MM.1S (cell line): ENCODE measurements around the gene RUNX1.

Experiments
- DNase-seq: peaks from one replicate; pipeline ENCODE4 v3.0.0-alpha.2; 2015
- H2AFZ ChIP-seq: fragments of 300-600 bp; sonication (generic); 2 replicates; pipeline ENCODE4 v1.6.0; 2016; ENCODE audit warnings: antibody characterized with exemption, low read length
- H3F3A ChIP-seq: fragments of 300-600 bp; sonication (generic); 2 replicates; pipeline ENCODE4 v1.6.1; 2016; ENCODE audit warnings: mild to moderate bottlenecking, antibody characterized with exemption, low read length, moderate library complexity, mixed read lengths; ENCODE audit not compliant: insufficient read depth
- H3K27ac ChIP-seq: fragments of 300-600 bp; sonication (generic); 2 replicates; pipeline ENCODE4 v1.5.1; 2016; ENCODE audit warnings: mild to moderate bottlenecking, low read length
- H3K27me3 ChIP-seq: fragments of 300-600 bp; sonication (generic); replicated peaks from 2 replicates; pipeline ENCODE4 v1.6.0; 2016; ENCODE audit warnings: low read length; ENCODE audit not compliant: insufficient read depth
- H3K36me3 ChIP-seq: fragments of 300-600 bp; sonication (generic); replicated peaks from 2 replicates; pipeline ENCODE4 v1.6.1; 2016; ENCODE audit warnings: mild to moderate bottlenecking, low read length, mixed read lengths; ENCODE audit not compliant: insufficient read depth
- H3K4me1 ChIP-seq: fragments of 300-600 bp; sonication (generic); 2 replicates; pipeline ENCODE4 v1.6.1; 2016; ENCODE audit warnings: low read length, mixed read lengths
- H3K4me2 ChIP-seq: fragments of 300-600 bp; sonication (generic); 2 replicates; pipeline ENCODE4 v1.6.0; 2016; ENCODE audit warnings: low read depth, low read length
- H3K4me3 ChIP-seq: fragments of 300-600 bp; sonication (generic); 2 replicates; pipeline ENCODE4 v1.5.1; 2016; ENCODE audit warnings: low read length, mixed read lengths
- H3K79me2 ChIP-seq: fragments of 300-600 bp; sonication (generic); 2 replicates; pipeline ENCODE4 v1.6.1; 2016; ENCODE audit warnings: mixed run types, low read length, mixed read lengths
- H3K9ac ChIP-seq: fragments of 300-600 bp; sonication (generic); 2 replicates; pipeline ENCODE4 v1.6.1; 2016; ENCODE audit warnings: low read length, mixed read lengths
- H3K9me2 ChIP-seq: fragments of 300-600 bp; sonication (generic); replicated peaks from 2 replicates; pipeline ENCODE4 v1.6.1; 2016; ENCODE audit warnings: mild to moderate bottlenecking, low read length, mixed read lengths; ENCODE audit not compliant: insufficient read depth
- H3K9me3 ChIP-seq: fragments of 300-600 bp; sonication (generic); replicated peaks from 2 replicates; pipeline ENCODE4 v1.6.1; 2016; ENCODE audit warnings: mild to moderate bottlenecking, low read length, mixed read lengths; ENCODE audit not compliant: insufficient read depth
- H4K20me1 ChIP-seq: fragments of 300-600 bp; sonication (generic); 2 replicates; pipeline ENCODE4 v1.6.1; 2016; ENCODE audit warnings: mild to moderate bottlenecking, low read length, moderate library complexity, mixed read lengths; ENCODE audit not compliant: insufficient read depth
- EZH2 ChIP-seq: fragments of 300-600 bp; sonication (generic); optimal IDR thresholded peaks from 2 replicates; pipeline ENCODE3; 2017; ENCODE audit warnings: low read depth, mild to moderate bottlenecking, antibody characterized with exemption, low read length, mixed read lengths
- EZH2phosphoT487 ChIP-seq: fragments of 300-600 bp; sonication (generic); IDR thresholded peaks from 2 replicates; pipeline ENCODE4 v1.6.1; 2018; ENCODE audit warnings: antibody characterized with exemption, low read length
- TF ChIP-seq, protein P1 (sequence below): fragments of 300-600 bp; sonication (generic); IDR thresholded peaks from 2 replicates; pipeline ENCODE4 v1.5.1; 2016; ENCODE audit warnings: antibody characterized with exemption, low read length, mixed read lengths

RUNX1 gene

DNA sequence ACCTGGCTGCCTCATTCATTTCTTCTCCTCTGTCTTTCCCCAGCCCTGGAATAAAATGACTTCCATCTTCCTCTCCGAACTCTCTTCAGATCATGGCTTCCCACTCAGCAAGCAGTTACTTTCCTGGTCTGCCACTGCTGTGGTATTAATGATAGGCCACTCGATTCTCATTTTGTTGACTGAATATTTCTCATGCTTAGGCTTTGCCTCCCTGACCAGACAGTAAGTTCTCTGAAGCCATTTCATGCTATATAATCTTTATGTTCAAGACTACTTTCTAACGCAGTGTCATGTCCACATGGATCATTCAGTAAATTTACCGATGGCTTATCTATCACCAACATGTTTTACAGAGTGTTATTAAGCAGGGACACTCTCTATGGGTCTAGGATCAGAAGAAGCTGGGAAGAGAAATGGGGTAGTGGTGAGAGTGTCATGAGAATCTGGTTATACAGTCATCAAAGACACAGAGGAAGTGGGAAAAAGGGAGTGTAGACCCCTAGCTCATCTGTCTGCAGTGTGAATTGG lies 20.6 kb downstream of the RUNX1 start:
- H3K9ac ChIP-seq = no peak overlapping the region
- no peak overlapping the region; the same call in 1 of the 2 replicates for H3K27ac ChIP-seq
- H3K4me3 ChIP-seq = no peak overlapping the region
- no peaks in the 10 kb centered on the region for H3K79me2 ChIP-seq
- H3K9me3 ChIP-seq = no peaks in the 10 kb centered on the region
- H3K9me2 ChIP-seq = no peaks in the 10 kb centered on the region
- H3K4me1 ChIP-seq = peaks cover 29% of the 10 kb centered on the region
- H2AFZ ChIP-seq = 0 out of 2 replicates have a peak overlapping the region, but pooled peaks have one; percentile 33
- no peaks in the 10 kb centered on the region for H3K36me3 ChIP-seq
- peaks cover 30% of the 10 kb centered on the region for H3F3A ChIP-seq
- no peak for DNase-seq
- no peaks in the 10 kb centered on the region for H4K20me1 ChIP-seq
- peak overlapping the region; percentile 79; the same call in 1 of the 2 replicates for H3K4me2 ChIP-seq
- TF ChIP-seq EZH2phosphoT487 (no peak), EZH2 (no peak)
- TF ChIP-seq, protein P1, sequence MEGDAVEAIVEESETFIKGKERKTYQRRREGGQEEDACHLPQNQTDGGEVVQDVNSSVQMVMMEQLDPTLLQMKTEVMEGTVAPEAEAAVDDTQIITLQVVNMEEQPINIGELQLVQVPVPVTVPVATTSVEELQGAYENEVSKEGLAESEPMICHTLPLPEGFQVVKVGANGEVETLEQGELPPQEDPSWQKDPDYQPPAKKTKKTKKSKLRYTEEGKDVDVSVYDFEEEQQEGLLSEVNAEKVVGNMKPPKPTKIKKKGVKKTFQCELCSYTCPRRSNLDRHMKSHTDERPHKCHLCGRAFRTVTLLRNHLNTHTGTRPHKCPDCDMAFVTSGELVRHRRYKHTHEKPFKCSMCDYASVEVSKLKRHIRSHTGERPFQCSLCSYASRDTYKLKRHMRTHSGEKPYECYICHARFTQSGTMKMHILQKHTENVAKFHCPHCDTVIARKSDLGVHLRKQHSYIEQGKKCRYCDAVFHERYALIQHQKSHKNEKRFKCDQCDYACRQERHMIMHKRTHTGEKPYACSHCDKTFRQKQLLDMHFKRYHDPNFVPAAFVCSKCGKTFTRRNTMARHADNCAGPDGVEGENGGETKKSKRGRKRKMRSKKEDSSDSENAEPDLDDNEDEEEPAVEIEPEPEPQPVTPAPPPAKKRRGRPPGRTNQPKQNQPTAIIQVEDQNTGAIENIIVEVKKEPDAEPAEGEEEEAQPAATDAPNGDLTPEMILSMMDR = no peak
- H3K27me3 ChIP-seq = no peaks in the 10 kb centered on the region

DNA sequence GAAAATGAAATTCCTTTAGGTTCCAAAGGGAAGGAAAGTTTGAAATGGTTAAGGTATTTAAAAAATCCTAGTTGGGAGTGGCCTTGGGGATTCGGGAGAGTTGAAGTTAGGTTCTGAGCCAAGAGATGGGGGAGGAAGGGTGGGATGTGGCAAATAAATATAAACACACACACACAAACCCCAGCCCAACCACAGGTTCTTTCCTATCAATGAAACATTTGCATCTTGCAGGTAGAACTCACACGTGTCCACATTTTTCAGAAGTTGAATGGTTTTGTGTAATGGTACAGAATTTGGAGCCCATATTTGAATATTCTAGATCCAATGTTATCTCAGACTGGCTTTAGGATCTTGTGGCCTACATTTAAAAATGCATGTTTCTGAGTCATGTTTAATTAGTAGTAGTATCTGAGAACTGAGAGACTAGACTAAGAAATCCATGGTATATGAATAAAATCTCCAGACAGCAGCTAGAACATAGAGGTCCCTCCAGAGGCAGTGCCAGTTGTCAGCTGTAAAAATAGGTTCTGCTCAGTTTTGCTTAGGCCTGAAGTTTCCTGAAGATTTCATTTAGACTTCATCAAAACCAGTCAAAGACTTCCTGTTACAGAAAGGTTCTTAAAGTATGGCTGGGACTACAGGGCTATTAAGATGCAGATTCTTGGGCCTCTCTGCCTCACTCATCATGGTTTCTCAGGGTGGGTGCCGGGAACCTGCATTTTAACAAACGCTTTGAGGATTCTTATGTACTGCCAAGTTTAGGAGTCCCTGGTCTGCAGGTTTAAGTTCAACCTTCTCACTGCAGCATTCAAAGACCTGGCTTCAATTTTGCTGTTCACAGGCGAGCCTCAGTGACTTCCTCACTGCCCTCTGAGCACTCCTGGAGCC lies 21.3 kb downstream of the RUNX1 start:
- H3K27ac ChIP-seq = peak overlapping the region; percentile 75
- peaks cover 30% of the 10 kb centered on the region for H3F3A ChIP-seq
- H3K36me3 ChIP-seq = no peaks in the 10 kb centered on the region
- no peaks in the 10 kb centered on the region for H3K79me2 ChIP-seq
- H3K9me2 ChIP-seq = no peaks in the 10 kb centered on the region
- peak overlapping the region; percentile 59 for H3K4me3 ChIP-seq
- H3K27me3 ChIP-seq = no peaks in the 10 kb centered on the region
- peak overlapping the region; percentile 79 for H3K4me2 ChIP-seq
- no peak for TF ChIP-seq EZH2phosphoT487
- TF ChIP-seq EZH2 = no peak
- TF ChIP-seq, protein P1 = no peak
- DNase-seq = peak; percentile 66
- H3K9ac ChIP-seq = peak overlapping the region; percentile 57
- no peaks in the 10 kb centered on the region for H4K20me1 ChIP-seq
- H3K4me1 ChIP-seq = peaks cover 29% of the 10 kb centered on the region
- H2AFZ ChIP-seq = peak overlapping the region; percentile 33; the same call in 1 of the 2 replicates
- no peaks in the 10 kb centered on the region for H3K9me3 ChIP-seq

DNA sequence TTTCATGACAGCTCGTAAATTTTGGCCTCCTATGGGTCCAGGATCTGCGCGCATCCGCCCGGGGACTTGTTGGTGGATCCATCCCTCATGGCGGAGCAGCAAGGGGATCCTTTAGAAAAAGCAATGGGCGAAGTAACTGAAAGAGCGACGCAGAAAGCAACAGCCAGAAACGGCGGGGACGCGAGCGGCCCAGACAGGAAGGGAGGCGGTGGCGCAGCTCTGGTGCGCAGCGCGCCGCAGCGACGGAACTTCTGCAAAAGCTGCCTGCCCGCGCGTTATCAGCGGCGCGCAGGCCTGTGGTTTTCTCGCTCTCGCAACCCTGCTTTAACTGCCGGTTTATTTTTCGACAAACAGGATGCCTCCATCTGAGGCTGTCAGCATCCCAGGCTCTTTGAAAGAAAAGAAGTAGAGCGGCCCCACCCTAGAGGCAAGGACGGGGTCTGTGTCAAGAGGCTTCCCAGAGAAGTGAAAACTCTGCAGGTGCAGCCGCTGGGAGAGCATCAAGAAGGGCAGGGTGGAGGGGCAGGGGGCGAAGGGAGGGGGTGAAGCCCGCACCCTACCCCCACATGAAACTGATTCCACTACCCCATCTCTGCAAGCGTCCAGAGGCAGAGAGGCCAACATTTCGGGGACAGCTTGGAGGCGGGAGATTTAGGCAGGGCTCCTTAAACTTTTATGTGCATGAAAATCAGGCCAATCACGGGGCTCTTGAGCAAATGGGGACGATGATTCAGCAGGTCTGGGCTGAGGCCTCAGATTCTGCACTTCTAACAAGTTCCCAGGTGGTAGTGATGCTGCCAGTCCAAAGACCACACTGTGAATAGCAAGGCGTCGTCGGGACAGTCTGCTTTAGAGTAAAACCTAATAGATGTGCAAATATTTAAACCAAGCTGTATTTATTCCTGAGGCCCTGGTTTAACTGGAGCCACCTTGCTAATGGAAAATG lies 22.2 kb downstream of the RUNX1 start:
- Histone ChIP-seq H3K9ac (peak overlapping the region; percentile 57), H3K79me2 (no peaks in the 10 kb centered on the region), H3K36me3 (no peaks in the 10 kb centered on the region), H3K27me3 (no peaks in the 10 kb centered on the region), H3K4me3 (peak overlapping the region; percentile 59), H3K27ac (peak overlapping the region; percentile 75), H3K4me2 (peak overlapping the region; percentile 79), H3K9me3 (no peaks in the 10 kb centered on the region), H2AFZ (peak overlapping the region; percentile 33), H4K20me1 (no peaks in the 10 kb centered on the region), H3K9me2 (no peaks in the 10 kb centered on the region), H3F3A (peaks cover 30% of the 10 kb centered on the region), H3K4me1 (peaks cover 29% of the 10 kb centered on the region)
- TF ChIP-seq, protein P1 = 0 out of 2 replicates have a peak, but pooled peaks have one; percentile 15
- TF ChIP-seq EZH2phosphoT487 (no peak), EZH2 (no peak)
- peak; percentile 98 for DNase-seq
